GM12874 (cell line): Measurements from ENCODE around the gene CCL24.

Source experiments
- TF ChIP-seq, protein P1 (sequence below): IDR thresholded peaks from 2 replicates; pipeline ENCODE4 v1.5.1; 2011; ENCODE audit warnings: low read depth, mild to moderate bottlenecking, control low read depth, low read length, moderate library complexity; ENCODE audit not compliant: insufficient read depth

The CCL24 gene

DNA sequence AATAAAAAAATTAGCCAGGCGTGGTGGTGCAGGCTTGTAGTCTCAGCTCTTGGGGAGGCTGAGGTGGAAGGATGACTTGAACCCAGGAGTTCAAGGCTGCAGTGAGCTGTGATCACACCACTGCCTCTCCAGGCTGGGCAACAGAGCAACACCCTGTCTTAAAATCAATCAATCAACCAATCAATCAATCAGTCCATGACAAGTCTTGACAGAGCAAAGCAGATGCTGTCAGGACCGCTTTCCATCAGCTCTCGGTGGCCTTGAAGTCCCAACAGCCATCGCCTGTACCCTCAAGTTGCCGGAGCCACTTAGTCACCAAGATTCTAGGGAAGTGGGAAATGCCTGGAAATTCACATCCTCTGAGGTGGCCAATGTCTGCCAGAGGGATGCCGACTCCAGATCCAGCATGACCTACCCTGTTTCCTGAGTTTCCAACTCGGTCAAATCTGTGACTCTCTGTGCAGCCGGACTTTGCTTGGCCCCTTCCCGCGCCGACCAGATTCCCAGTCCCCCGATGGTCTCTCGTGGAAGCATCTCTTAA lies 871 bp upstream of the CCL24 start:
- TF ChIP-seq, protein P1, sequence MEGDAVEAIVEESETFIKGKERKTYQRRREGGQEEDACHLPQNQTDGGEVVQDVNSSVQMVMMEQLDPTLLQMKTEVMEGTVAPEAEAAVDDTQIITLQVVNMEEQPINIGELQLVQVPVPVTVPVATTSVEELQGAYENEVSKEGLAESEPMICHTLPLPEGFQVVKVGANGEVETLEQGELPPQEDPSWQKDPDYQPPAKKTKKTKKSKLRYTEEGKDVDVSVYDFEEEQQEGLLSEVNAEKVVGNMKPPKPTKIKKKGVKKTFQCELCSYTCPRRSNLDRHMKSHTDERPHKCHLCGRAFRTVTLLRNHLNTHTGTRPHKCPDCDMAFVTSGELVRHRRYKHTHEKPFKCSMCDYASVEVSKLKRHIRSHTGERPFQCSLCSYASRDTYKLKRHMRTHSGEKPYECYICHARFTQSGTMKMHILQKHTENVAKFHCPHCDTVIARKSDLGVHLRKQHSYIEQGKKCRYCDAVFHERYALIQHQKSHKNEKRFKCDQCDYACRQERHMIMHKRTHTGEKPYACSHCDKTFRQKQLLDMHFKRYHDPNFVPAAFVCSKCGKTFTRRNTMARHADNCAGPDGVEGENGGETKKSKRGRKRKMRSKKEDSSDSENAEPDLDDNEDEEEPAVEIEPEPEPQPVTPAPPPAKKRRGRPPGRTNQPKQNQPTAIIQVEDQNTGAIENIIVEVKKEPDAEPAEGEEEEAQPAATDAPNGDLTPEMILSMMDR = no peak

DNA sequence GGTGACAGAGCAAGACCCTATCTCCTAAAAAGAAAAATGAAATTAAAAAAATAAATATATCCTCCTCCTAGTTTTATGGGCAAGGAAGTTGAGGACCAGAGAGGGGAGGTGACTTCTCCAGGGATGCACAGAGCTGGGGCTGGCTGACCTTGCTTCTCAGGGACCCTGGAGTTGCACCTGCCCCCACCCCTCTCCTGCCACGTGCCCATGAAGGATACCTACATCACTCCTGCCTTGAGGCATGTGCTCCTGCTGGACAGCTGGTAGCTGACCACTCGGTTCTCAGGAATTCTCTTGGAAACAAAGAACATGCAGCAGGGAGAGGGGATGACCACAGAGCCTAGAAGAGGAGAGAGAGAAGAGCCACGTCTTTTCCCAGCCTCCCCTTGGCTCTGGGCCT lies 522 bp downstream of the CCL24 start:
- TF ChIP-seq, protein P1 = no peak

DNA sequence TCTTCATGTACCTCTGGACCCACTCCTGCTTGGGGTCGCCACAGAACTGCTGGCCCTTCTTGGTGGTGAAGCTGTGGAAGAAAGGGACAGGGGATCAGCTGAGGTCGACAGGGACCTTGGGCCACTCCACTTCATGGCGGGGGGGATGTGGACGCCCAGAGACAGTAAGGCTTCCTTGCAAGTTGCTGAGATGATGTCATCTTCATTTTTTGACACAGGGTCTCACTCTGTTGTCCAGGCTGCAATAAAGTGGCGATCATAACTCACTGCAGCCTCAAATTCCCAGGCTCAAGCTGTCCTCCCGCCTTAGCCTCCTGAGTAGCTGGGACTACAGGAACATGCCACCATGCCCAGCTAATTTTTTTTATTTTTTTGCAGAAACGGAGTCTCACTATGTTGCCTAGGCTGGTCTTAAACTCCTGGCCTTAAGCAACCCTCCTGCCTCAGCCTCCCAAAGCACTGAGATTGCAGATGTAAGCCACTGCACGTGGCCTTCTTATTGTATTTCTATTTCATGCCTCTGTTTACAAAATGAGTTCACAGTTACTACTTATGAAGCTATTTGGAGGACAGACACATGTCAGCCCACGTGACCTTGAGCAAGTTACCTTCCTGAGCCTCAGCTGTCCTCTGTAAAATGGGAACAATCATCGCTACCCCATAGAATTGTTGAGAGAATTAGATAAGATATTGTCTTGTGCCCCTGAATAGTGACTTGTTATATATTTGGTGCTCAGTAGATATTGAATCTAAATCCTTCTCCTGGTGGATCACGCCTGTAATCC lies 1.5 kb downstream of the CCL24 start:
- TF ChIP-seq, protein P1 = no peak

DNA sequence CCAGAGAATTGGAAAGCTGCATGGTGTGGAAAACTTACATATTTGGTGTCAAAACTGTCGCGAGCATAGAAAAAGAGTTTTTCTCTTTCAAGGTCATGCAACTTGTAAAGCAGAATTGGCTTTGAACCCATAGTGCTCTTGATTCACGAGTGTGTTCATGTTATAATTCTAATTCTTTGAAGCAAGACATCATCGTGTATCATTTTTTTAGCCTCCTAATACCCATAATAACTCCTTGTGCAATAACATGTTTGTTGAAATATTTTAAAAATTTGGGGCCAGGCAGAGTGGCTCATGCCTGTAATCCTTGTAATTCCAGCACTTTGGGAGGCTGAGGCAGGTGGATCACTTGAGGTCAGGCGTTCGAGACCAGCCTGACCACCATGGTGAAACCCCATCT lies 4.2 kb downstream of the CCL24 start:
- TF ChIP-seq, protein P1 = no peak

DNA sequence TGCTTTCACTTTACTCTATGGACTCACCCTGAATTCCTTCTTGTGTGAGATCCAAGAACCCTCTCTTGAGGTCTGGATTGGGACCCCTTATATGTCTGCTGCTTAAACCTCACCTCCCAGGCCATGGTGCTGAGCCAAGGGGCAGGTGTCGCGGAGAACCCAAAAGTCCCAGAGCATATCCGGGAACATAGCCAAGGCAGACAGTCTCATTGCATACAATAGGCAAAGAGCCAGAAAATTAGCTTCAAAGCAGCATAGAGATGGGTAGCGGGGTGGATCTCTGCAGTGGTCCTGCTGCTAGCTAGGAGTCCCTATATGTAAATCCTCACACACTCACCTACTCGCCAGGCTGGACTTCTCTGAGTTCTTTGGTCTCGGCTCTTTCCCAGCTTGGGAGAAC lies 5.5 kb downstream of the CCL24 start:
- TF ChIP-seq, protein P1 = no peak

DNA sequence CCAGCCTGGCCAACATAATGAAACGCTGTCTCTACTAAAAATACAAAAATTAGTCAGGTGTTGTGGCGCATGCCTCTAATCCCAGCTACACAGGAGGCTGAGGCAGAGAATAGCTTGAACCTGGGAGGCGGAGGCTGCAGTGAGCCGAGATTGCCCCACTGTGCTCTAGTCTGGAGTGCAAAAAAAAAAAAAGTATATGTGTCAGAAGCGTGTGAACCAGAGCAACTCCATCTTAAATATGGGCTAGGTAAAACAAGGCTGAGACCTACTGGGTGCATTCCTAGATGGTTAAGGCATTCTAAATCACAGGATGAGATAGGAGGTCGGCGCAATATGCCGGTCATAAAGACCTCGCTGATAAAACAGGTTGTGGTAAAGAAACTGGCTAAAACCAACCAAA lies 6.2 kb downstream of the CCL24 start:
- TF ChIP-seq, protein P1 = no peak

DNA sequence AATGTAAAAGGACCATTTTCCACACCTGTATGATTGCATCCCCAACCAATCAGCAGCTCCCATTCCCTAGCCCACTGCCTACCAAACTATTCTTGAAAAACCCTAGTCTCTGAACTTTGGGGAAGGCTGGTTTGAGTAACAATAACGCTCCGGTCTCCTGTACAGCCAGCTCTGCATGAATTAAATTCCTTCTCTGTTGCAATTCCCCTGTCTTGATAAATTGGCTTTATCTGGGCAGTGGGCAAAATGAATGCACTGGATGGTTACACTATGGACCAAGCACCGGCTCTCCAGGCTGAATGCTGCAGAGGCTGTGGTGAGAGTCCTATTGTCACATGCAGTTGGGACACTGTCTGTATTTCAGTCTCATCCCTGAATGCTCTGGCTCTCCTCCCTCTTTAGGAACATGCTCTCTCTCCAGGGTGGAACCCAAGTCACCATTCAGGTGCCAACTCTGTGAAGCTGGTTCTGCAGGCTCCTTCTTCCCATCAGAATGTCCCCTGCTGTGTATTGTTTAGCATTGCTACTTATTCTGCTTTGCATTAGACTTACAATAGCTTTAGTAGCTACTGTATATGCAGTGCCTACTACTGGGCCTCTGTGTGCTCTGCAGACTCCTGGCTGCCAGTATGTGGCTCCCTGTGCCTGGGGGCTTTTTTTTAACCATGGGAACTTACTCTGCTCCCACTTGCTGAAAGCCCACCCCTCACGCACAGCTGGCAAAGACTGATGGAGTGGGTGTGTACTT lies 6.9 kb downstream of the CCL24 start:
- TF ChIP-seq, protein P1 = no peak
